ENCODE data around the gene RELCH. TPM values are rescaled to one million over a fixed set of nuclear protein-coding genes. Genes with fewer than 3 reads are reported as not detected.
A peak's percentile ranks its signal among the peaks of the same experiment; 100 is the strongest.

Gene RELCH
- total and polyA plus RNA-seq, 2 of the 13 experiments (the other 11 are each of a cell fraction or from before 2014, with no cell fraction given) = 5.6 to 31.7 TPM

DNA sequence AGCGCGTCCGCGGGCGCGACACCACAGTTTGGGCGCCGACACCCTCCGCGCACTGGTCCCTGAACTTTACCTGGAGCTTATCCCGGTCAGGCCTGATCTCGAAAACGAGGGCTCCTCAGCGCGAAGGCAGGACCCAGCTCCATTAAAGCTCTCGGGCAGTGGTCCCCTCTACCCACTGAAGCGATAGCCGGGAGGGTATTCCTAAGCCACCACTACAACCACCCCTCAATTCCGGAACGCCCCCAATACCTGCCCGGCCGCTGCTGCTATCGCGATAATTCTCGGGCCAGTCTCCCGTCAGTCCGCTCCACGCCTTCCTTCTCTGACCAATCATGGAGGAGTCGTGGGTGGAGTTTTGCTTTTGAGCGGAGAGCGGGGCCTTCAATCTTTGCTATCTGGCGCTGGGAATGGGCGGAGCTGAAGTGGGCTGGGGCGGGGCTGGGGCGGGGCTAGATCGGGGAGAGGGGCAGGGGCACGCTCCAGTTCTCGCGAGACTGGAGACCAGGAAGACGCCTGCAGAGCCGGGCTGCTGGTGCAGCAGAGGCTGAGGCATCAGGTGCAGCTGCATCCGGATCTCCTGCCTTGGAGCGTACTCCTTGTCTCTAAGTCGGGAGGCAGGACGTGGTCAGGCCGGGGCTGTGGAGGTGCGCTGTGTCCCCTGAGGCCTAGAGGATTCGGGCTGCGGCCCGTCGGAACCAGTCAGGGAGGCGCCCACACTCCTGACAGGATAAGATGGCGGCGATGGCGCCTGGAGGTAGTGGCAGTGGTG, at the start of gene RELCH, which contains the start of gene PIGN (continued):
- TF ChIP-seq, protein P1, sequence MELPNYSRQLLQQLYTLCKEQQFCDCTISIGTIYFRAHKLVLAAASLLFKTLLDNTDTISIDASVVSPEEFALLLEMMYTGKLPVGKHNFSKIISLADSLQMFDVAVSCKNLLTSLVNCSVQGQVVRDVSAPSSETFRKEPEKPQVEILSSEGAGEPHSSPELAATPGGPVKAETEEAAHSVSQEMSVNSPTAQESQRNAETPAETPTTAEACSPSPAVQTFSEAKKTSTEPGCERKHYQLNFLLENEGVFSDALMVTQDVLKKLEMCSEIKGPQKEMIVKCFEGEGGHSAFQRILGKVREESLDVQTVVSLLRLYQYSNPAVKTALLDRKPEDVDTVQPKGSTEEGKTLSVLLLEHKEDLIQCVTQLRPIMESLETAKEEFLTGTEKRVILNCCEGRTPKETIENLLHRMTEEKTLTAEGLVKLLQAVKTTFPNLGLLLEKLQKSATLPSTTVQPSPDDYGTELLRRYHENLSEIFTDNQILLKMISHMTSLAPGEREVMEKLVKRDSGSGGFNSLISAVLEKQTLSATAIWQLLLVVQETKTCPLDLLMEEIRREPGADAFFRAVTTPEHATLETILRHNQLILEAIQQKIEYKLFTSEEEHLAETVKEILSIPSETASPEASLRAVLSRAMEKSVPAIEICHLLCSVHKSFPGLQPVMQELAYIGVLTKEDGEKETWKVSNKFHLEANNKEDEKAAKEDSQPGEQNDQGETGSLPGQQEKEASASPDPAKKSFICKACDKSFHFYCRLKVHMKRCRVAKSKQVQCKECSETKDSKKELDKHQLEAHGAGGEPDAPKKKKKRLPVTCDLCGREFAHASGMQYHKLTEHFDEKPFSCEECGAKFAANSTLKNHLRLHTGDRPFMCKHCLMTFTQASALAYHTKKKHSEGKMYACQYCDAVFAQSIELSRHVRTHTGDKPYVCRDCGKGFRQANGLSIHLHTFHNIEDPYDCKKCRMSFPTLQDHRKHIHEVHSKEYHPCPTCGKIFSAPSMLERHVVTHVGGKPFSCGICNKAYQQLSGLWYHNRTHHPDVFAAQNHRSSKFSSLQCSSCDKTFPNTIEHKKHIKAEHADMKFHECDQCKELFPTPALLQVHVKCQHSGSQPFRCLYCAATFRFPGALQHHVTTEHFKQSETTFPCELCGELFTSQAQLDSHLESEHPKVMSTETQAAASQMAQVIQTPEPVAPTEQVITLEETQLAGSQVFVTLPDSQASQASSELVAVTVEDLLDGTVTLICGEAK (IDR thresholded peaks at IDR 0.05) = no peak
- TF ChIP-seq, protein P1 (CRISPR knock-in tag; IDR thresholded peaks at IDR 0.05) = no peak
- TF ChIP-seq ZFP36 (IDR thresholded peaks at IDR 0.05; ENCODE audit: borderline replicate concordance, low read depth, low read length, partially characterized antibody) (no peak), ZNF230 (CRISPR knock-in tag; IDR thresholded peaks at IDR 0.05) (peak; percentile 27; the same call in 1 of the 2 replicates), ATF4 (CRISPR knock-in tag; IDR thresholded peaks at IDR 0.05) (no peak), ATRX (CRISPR knock-in tag; IDR thresholded peaks at IDR 0.05; ENCODE audit: borderline replicate concordance) (no peak), RXRA (CRISPR knock-in tag; IDR thresholded peaks at IDR 0.05) (peak; percentile 55), ZNF234 (CRISPR knock-in tag; conservative IDR thresholded peaks at IDR 0.05) (0 out of 2 replicates have a peak, but pooled peaks have one; percentile 56), BRD4 (CRISPR knock-in tag; IDR thresholded peaks at IDR 0.05) (peak; percentile 27), ZNF441 (CRISPR knock-in tag; IDR thresholded peaks at IDR 0.05; ENCODE audit: borderline replicate concordance) (peak; percentile 80), ATF3 (CRISPR knock-in tag; IDR thresholded peaks at IDR 0.05) (0 out of 2 replicates have a peak, but pooled peaks have one; percentile 30), ZNF331 (CRISPR knock-in tag; IDR thresholded peaks at IDR 0.05) (peak; percentile 31), THYN1 (CRISPR knock-in tag; IDR thresholded peaks at IDR 0.05; ENCODE audit: borderline replicate concordance, low read depth) (no peak), PAX8 (CRISPR knock-in tag; IDR thresholded peaks at IDR 0.05; ENCODE audit: borderline replicate concordance) (no peak; the same call in 1 of the 2 replicates), HES4 (CRISPR knock-in tag; IDR thresholded peaks at IDR 0.05; ENCODE audit: borderline replicate concordance) (0 out of 2 replicates have a peak, but pooled peaks have one; percentile 56), SKI (IDR thresholded peaks at IDR 0.05; ENCODE audit: partially characterized antibody) (no peak)
- TF ChIP-seq, protein P2, sequence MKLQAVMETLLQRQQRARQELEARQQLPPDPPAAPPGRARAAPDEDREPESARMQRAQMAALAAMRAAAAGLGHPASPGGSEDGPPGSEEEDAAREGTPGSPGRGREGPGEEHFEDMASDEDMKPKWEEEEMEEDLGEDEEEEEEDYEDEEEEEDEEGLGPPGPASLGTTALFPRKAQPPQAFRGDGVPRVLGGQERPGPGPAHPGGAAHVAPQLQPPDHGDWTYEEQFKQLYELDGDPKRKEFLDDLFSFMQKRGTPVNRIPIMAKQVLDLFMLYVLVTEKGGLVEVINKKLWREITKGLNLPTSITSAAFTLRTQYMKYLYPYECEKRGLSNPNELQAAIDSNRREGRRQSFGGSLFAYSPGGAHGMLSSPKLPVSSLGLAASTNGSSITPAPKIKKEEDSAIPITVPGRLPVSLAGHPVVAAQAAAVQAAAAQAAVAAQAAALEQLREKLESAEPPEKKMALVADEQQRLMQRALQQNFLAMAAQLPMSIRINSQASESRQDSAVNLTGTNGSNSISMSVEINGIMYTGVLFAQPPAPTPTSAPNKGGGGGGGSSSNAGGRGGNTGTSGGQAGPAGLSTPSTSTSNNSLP (IDR thresholded peaks at IDR 0.05; ENCODE audit: low read depth, low read length) = no peak
